Measurements from ENCODE around the gene GPR68.

GPR68 gene

DNA sequence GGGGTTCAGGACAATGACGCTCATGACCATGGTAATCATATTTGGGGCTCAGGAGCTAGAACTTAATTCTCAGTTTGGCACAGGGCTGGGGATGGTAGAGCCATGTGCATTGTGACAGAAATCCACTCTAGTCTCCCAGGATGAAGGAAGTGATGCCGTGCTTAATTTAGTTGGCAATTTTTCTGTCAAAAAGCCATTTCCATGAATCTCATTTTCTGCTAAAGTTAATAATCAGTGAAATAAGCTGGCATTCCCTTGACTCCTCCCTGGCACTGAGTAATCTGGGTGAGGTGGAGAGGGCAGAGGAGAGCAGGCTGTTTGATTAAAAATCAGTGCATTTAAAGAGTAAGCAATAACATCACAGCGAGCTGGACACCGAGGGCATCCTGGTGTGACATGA is 45.0 kb upstream of the GPR68 start:
- ChIA-PET CTCF (interaction anchor here (0.7 to 20.6 kb wide), 4 partner anchors 25 to 387 kb away, joined by 3 to 824 read pairs (median 8); no protein-coding TSS in a partner anchor), POLR2A (no interaction called here)
- TF ChIP-seq, protein P1, sequence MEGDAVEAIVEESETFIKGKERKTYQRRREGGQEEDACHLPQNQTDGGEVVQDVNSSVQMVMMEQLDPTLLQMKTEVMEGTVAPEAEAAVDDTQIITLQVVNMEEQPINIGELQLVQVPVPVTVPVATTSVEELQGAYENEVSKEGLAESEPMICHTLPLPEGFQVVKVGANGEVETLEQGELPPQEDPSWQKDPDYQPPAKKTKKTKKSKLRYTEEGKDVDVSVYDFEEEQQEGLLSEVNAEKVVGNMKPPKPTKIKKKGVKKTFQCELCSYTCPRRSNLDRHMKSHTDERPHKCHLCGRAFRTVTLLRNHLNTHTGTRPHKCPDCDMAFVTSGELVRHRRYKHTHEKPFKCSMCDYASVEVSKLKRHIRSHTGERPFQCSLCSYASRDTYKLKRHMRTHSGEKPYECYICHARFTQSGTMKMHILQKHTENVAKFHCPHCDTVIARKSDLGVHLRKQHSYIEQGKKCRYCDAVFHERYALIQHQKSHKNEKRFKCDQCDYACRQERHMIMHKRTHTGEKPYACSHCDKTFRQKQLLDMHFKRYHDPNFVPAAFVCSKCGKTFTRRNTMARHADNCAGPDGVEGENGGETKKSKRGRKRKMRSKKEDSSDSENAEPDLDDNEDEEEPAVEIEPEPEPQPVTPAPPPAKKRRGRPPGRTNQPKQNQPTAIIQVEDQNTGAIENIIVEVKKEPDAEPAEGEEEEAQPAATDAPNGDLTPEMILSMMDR (IDR thresholded peaks at IDR 0.05; ENCODE audit: insufficient read depth, low read length, missing control alignments), result no peak
- DNase-seq (ENCODE audit: low read depth, low spot score), result no peak
- H3K4me3 ChIP-seq (ENCODE audit: low read depth, low read length), result no peak overlapping the region

DNA sequence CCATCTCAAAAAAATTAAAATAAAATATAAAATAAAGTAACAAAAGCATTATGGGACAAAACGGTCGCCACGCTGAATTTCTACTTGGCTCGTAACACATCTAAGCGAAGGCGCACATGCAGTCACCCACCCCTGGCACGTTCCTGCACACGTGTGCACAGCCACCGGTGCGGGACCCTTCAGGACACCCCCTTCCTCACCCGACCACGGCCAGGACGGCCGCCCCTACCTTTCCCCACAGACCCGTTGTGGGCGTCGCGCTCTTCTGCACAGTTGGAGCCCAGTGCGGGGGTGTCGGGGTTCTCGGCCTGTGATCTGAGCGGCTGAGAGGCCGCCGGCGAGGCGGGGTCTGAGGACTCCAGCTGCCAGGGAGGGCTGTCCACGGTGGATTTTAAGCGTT is 44.4 kb upstream of the GPR68 start:
- TF ChIP-seq, protein P1 (IDR thresholded peaks at IDR 0.05; ENCODE audit: insufficient read depth, low read length, missing control alignments), result no peak
- POLR2A ChIA-PET, result no interaction called here
- DNase-seq (ENCODE audit: low read depth, low spot score), result no peak
- CTCF ChIA-PET, result interaction anchor here (1.0 to 20.6 kb wide), 5 partner anchors 9 to 387 kb away, joined by 3 to 824 read pairs (median 17); no protein-coding TSS in a partner anchor
- H3K4me3 ChIP-seq (ENCODE audit: low read depth, low read length), result no peak overlapping the region

DNA sequence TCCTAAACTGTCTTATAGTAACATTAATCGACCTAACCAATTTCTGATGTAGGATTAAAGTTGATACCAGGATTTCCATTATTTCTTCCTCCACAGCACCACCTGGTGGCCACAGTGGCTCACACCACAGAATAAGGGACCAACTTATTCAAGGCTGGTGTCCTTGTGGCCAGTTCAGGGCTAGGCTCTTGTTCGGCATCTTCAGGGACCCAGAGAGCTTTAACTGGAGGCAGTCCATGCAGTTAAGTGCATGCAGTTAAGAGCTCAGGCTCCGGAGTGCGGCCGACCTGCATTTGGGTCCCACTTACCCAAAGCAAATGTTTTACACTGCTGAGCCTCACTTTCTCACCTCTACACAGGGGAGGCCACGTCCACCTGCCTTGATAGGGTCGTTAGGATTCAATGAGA is 42.0 kb upstream of the GPR68 start:
- CTCF ChIA-PET, result interaction anchor here (0.6 to 20.6 kb wide), 27 partner anchors 9 to 618 kb away, joined by 3 to 824 read pairs (median 4); no protein-coding TSS in a partner anchor
- no peak overlapping the region for H3K4me3 ChIP-seq (ENCODE audit: low read depth, low read length)
- POLR2A ChIA-PET, result no interaction called here
- DNase-seq (ENCODE audit: low read depth, low spot score), result no peak
- TF ChIP-seq, protein P1 (IDR thresholded peaks at IDR 0.05; ENCODE audit: insufficient read depth, low read length, missing control alignments), result peak; percentile 78

DNA sequence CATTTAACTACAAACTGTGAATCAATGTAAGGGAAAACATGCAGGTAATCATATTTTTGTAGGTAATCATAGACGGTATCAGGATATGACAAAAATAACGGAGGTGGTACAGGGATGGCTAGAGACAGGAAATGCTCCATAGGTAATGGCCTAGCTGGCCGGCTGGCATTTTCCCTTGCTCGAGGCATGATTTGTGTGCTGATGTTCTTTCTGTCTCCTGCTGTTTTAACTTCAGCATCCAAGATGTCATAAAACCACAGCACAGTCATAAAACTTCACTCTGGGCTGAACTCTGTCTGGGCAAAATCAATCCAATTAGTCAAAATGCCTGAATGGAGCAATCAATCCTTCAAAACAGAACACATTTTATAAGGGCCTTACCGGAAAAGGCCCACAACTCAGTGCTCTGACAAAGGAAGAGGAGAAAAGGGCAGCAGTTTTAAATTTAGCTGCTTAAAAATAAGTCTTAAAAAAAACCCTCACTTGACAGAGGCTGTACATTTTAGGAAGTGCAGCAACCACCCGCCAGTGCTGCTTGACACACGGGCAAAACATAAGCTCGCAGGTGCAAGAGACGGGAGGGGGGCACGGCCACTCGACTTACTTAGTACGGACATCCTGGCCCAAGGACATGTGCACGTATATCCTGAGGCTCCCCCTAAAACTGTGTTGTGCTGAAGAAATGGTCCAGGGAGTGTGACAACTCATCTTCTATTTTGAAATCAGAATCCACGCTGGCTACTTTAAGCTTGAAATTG is 40.5 kb upstream of the GPR68 start:
- no peak overlapping the region for H3K4me3 ChIP-seq (ENCODE audit: low read depth, low read length)
- DNase-seq (ENCODE audit: low read depth, low spot score), result no peak
- TF ChIP-seq, protein P1 (IDR thresholded peaks at IDR 0.05; ENCODE audit: insufficient read depth, low read length, missing control alignments), result no peak
- POLR2A ChIA-PET, result no interaction called here
- CTCF ChIA-PET, result interaction anchor here (0.6 to 20.6 kb wide), 20 partner anchors 7 to 385 kb away, joined by 3 to 824 read pairs (median 5); no protein-coding TSS in a partner anchor

DNA sequence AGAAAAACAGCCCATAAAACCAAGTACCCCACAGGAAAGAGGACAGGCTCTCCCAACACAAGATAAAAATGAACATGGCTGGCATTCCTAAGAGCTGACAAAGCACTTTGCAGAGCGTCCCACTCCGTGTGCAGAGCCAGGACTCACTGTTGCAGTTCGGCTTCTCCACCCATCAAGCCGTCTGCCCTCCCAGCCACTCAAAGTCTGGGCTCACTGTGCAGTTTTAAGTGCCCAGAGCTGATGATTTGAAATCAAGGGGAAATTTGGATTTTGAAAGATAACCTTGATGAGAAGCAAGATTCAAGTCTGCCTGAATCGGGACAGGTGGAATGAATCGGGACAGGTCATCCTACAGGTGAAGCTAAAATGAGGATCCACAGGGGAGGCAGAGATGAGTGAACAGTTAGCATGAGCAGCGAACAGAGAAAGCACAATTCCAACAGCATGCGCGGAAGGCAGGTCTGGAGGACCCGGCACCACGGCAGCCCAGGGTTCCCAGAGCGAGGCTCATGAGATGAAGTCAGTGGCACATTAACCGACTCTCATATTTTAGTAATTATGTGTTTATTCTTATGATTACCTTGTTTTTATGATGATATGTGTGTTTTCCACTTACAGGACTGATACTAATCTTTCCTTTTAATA is 39.8 kb upstream of the GPR68 start:
- TF ChIP-seq, protein P1 (IDR thresholded peaks at IDR 0.05; ENCODE audit: insufficient read depth, low read length, missing control alignments), result no peak
- H3K4me3 ChIP-seq (ENCODE audit: low read depth, low read length), result no peak overlapping the region
- ChIA-PET POLR2A (interaction anchor here (0.9 kb wide), 1 partner anchor 41 kb away, joined by 4 read pairs; no protein-coding TSS in a partner anchor), CTCF (interaction anchor here (1.0 to 20.6 kb wide), 9 partner anchors 20 to 382 kb away, joined by 3 to 824 read pairs (median 6); no protein-coding TSS in a partner anchor)
- peak; percentile 47 for DNase-seq (ENCODE audit: low read depth, low spot score)

DNA sequence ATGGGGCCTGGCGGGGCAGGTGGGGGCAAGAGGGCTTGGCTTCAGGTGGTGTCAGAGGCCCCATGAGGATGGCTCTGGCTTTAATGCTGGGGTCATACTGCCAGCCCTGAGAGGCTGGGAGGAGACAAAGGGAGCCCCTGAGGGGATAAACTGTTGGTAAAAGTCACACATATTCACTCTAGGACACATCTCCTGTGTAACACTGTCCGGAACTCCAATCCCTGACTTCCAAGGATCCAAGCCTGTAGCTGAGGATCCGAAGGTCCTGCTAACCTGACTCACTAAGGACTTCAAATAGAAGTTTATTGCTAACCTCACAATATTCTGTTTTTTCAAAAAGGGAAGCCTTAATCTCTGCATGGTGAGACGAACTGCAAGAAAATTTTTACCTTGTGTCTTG is 39.2 kb upstream of the GPR68 start:
- H3K4me3 ChIP-seq (ENCODE audit: low read depth, low read length), result no peak overlapping the region
- POLR2A ChIA-PET, result interaction anchor here (0.9 kb wide), 1 partner anchor 40 kb away, joined by 4 read pairs; no protein-coding TSS in a partner anchor
- TF ChIP-seq, protein P1 (IDR thresholded peaks at IDR 0.05; ENCODE audit: insufficient read depth, low read length, missing control alignments), result no peak
- CTCF ChIA-PET, result interaction anchor here (1.0 to 20.6 kb wide), 6 partner anchors 20 to 381 kb away, joined by 3 to 824 read pairs (median 26); no protein-coding TSS in a partner anchor
- no peak for DNase-seq (ENCODE audit: low read depth, low spot score)

Measured in AG04449 (cell line).